Astrocyte (in vitro differentiated cells and primary cell): Measurements from ENCODE around the gene SH3RF1. TPM values are rescaled to one million over a fixed set of nuclear protein-coding genes. Genes with fewer than 3 reads are reported as not detected.

Source experiments
- DNase-seq: peaks from one replicate; pipeline ENCODE4 v3.0.0-alpha.2; 2010; ENCODE audit warnings: low read depth
- FAIRE-seq: peaks from 2 replicates; lab custom pipeline; 2011; peaks lifted over from hg19 to GRCh38; lab: Jason Lieb, UNC
- H2AFZ ChIP-seq: 2 replicates; pipeline ENCODE4 v1.6.0; 2012; ENCODE audit warnings: low read depth, low read length, inconsistent platforms
- H3K27ac ChIP-seq: 2 replicates; pipeline ENCODE4 v1.5.1; 2011; ENCODE audit warnings: low read depth, low read length, inconsistent platforms
- H3K27me3 ChIP-seq: 2 replicates; pipeline ENCODE4 v1.6.0; 2011; ENCODE audit warnings: low read length, inconsistent platforms; ENCODE audit not compliant: insufficient read depth
- H3K36me3 ChIP-seq: 2 replicates; pipeline ENCODE4 v1.5.1; 2011; ENCODE audit warnings: low read length, inconsistent platforms; ENCODE audit not compliant: insufficient read depth
- H3K4me1 ChIP-seq: 2 replicates; pipeline ENCODE4 v1.5.1; 2011; ENCODE audit warnings: low read length, inconsistent platforms; ENCODE audit not compliant: insufficient read depth
- H3K4me2 ChIP-seq: 2 replicates; pipeline ENCODE4 v1.6.0; 2012; ENCODE audit warnings: low read length, inconsistent platforms
- H3K4me3 ChIP-seq: 2 replicates; pipeline ENCODE4 v1.5.1; 2011; ENCODE audit warnings: low read depth, mild to moderate bottlenecking, low read length, inconsistent platforms; ENCODE audit not compliant: insufficient read depth
- H3K79me2 ChIP-seq: 2 replicates; pipeline ENCODE4 v1.6.0; 2012; ENCODE audit warnings: mild to moderate bottlenecking, low read length, inconsistent platforms; ENCODE audit not compliant: insufficient read depth
- H3K9ac ChIP-seq: 2 replicates; pipeline ENCODE4 v1.6.0; 2012; ENCODE audit warnings: mild to moderate bottlenecking, low read length, inconsistent platforms
- H3K9me3 ChIP-seq: 2 replicates; pipeline ENCODE4 v1.5.1; 2012; ENCODE audit warnings: low read depth, mild to moderate bottlenecking, low read length, inconsistent platforms; ENCODE audit not compliant: insufficient read depth
- H4K20me1 ChIP-seq: 2 replicates; pipeline ENCODE4 v1.6.0; 2012; ENCODE audit warnings: low read length, inconsistent platforms; ENCODE audit not compliant: insufficient read depth
- H3K27ac Mint-ChIP-seq: one replicate; pipeline ENCODE4 v1.8.0; 2021; ENCODE audit warnings: mild to moderate bottlenecking, mixed read lengths; ENCODE audit not compliant: unreplicated experiment
- H3K27me3 Mint-ChIP-seq: one replicate; pipeline ENCODE4 v1.8.0; 2021; ENCODE audit warnings: low read depth, mixed read lengths; ENCODE audit not compliant: unreplicated experiment
- H3K36me3 Mint-ChIP-seq: one replicate; pipeline ENCODE4 v1.8.0; 2021; ENCODE audit warnings: low read depth, mixed read lengths; ENCODE audit not compliant: unreplicated experiment
- H3K4me1 Mint-ChIP-seq: one replicate; pipeline ENCODE4 v1.8.0; 2021; ENCODE audit warnings: low read depth, mixed read lengths; ENCODE audit not compliant: unreplicated experiment
- H3K4me3 Mint-ChIP-seq: one replicate; pipeline ENCODE4 v1.8.0; 2021; ENCODE audit warnings: mild to moderate bottlenecking, moderate library complexity, mixed read lengths; ENCODE audit not compliant: unreplicated experiment
- H3K9me3 Mint-ChIP-seq: one replicate; pipeline ENCODE4 v1.8.0; 2021; ENCODE audit warnings: mild to moderate bottlenecking, mixed read lengths; ENCODE audit not compliant: unreplicated experiment
- CTCF ChIP-seq: IDR thresholded peaks from 2 replicates; pipeline ENCODE4 v1.5.1; 2011; ENCODE audit warnings: low read depth, mild to moderate bottlenecking, inconsistent platforms, low read length, moderate library complexity; ENCODE audit not compliant: insufficient read depth
- EZH2 ChIP-seq: IDR thresholded peaks from 2 replicates; pipeline ENCODE4 v1.6.1; 2012; ENCODE audit warnings: mild to moderate bottlenecking, low read length, inconsistent platforms; ENCODE audit not compliant: insufficient read depth
- total RNA-seq: library from RNA; stranded (reverse); gene quantifications from 2 replicates; pipeline ENCODE4 v1.2.1, GENCODE V29; 2021

Gene SH3RF1
- total RNA-seq, 1 donor from 2014 or later: 25.9 TPM

GRCh38 chr4:169239221-169239905, 31.4 kb downstream of the SH3RF1 start:
- Mint-ChIP-seq H3K9me3 (no peaks in the 10 kb centered on the region), H3K4me3 (no peak overlapping the region), H3K36me3 (peaks cover 9% of the 10 kb centered on the region), H3K4me1 (peaks cover 22% of the 10 kb centered on the region), H3K27me3 (no peaks in the 10 kb centered on the region), H3K27ac (no peak overlapping the region)
- Histone ChIP-seq H3K27ac (no peak overlapping the region), H2AFZ (no peak overlapping the region), H3K9me3 (no peaks in the 10 kb centered on the region), H3K9ac (no peak overlapping the region), H3K79me2 (peaks cover 99% of the 10 kb centered on the region), H3K4me1 (peaks cover 36% of the 10 kb centered on the region), H3K27me3 (no peaks in the 10 kb centered on the region), H4K20me1 (peaks cover 74% of the 10 kb centered on the region), H3K4me2 (peak overlapping the region; percentile 37), H3K36me3 (no peaks in the 10 kb centered on the region), H3K4me3 (no peak overlapping the region)
- FAIRE-seq (no peak), DNase-seq (no peak)
- TF ChIP-seq EZH2 (no peak), CTCF (no peak)

- H3K27ac ChIP-seq: no peak overlapping the region
- Mint-ChIP-seq H3K9me3 (no peaks in the 10 kb centered on the region), H3K27ac (no peak overlapping the region), H3K27me3 (no peaks in the 10 kb centered on the region), H3K4me3 (no peak overlapping the region), H3K4me1 (peaks cover 21% of the 10 kb centered on the region), H3K36me3 (peaks cover 9% of the 10 kb centered on the region)
- H3K36me3 ChIP-seq: no peaks in the 10 kb centered on the region
- H2AFZ ChIP-seq: no peak overlapping the region
- H3K27me3 ChIP-seq: no peaks in the 10 kb centered on the region
- FAIRE-seq: no peak
- H3K9me3 ChIP-seq: no peaks in the 10 kb centered on the region
- H3K4me1 ChIP-seq: peaks cover 32% of the 10 kb centered on the region
- no peak overlapping the region for H3K4me3 ChIP-seq
- peak overlapping the region; percentile 37 for H3K4me2 ChIP-seq
- TF ChIP-seq CTCF: no peak
- TF ChIP-seq EZH2: no peak
- peaks cover 79% of the 10 kb centered on the region for H4K20me1 ChIP-seq
- H3K79me2 ChIP-seq: peaks cover 99% of the 10 kb centered on the region
- DNase-seq: peak; percentile 65
- no peak overlapping the region for H3K9ac ChIP-seq
Measured at GRCh38 chr4:169238445-169238844, 32.3 kb downstream of the SH3RF1 start.
